CD4-positive, CD25-positive, alpha-beta regulatory T cell (primary cell): ENCODE measurements around the gene CAMTA1. TPM values are rescaled to one million over a fixed set of nuclear protein-coding genes. Genes with fewer than 3 reads are reported as not detected.
"Not testable (repeated sequence)": the region's sequence is repeated elsewhere in the genome, so short reads cannot be mapped to it uniquely, and the experiment has no call there.

Experiments
- ATAC-seq, 2 donors: fragments of 150-1000 bp; cut with Tn5 transposase; one replicate each; pipeline ENCODE4 v1.10.0; 2021; ENCODE audit warnings: low read depth in 2 of 2, moderate number of reproducible peaks in 2 of 2, moderate library complexity in 1 of 2
- DNase-seq, 3 donors: peaks; one replicate each; pipeline versions ENCODE4 v3.0.0 to v3.0.0-alpha.2; 2012 to 2022; ENCODE audit warnings: mixed read lengths in 1 of 3
- H3K27ac ChIP-seq: one replicate; pipeline ENCODE4 v1.7.0; 2013; ENCODE audit warnings: mild to moderate bottlenecking, low read length; ENCODE audit not compliant: insufficient read depth, poor library complexity, severe bottlenecking
- H3K27me3 ChIP-seq: one replicate; pipeline ENCODE4 v1.7.0; 2013; ENCODE audit warnings: low read length; ENCODE audit not compliant: control insufficient read depth, insufficient read depth
- H3K36me3 ChIP-seq: one replicate; pipeline ENCODE4 v1.7.0; 2013; ENCODE audit warnings: mild to moderate bottlenecking, low read length, moderate library complexity; ENCODE audit not compliant: control insufficient read depth, insufficient read depth
- H3K4me1 ChIP-seq: 2 replicates; pipeline ENCODE4 v1.7.0; 2013; ENCODE audit warnings: mild to moderate bottlenecking, low read length; ENCODE audit not compliant: insufficient read depth, control insufficient read depth, poor library complexity, severe bottlenecking
- H3K4me3 ChIP-seq: one replicate; pipeline ENCODE4 v1.7.0; 2013; ENCODE audit warnings: low read depth, mild to moderate bottlenecking, low read length, moderate library complexity
- H3K9me3 ChIP-seq, 2 experiments: 1 replicate in 1 of 2; 2 replicates in 1 of 2; pipeline ENCODE4 v1.7.0; 2013; ENCODE audit warnings: low read length in 2 of 2, mild to moderate bottlenecking in 1 of 2, moderate library complexity in 1 of 2; ENCODE audit not compliant: control insufficient read depth in 2 of 2
- H3K27ac Mint-ChIP-seq, 3 donors: one replicate each; pipeline ENCODE4 v1.8.0; 2020 to 2022; ENCODE audit warnings: mild to moderate bottlenecking in 3 of 3, mixed read lengths in 3 of 3, moderate library complexity in 2 of 3
- H3K27me3 Mint-ChIP-seq: one replicate; pipeline ENCODE4 v1.8.0; 2022; ENCODE audit warnings: mild to moderate bottlenecking, mixed read lengths
- H3K36me3 Mint-ChIP-seq: one replicate; pipeline ENCODE4 v1.8.0; 2020; ENCODE audit warnings: mixed read lengths
- H3K4me1 Mint-ChIP-seq, 4 donors: one replicate each; pipeline ENCODE4 v1.8.0; 2020 to 2022; ENCODE audit warnings: mixed read lengths in 4 of 4, mild to moderate bottlenecking in 1 of 4
- H3K4me3 Mint-ChIP-seq, 4 donors: one replicate each; pipeline ENCODE4 v1.8.0; 2020 to 2022; ENCODE audit warnings: mild to moderate bottlenecking in 4 of 4, mixed read lengths in 4 of 4, moderate library complexity in 3 of 4
- H3K9me3 Mint-ChIP-seq, 7 donors: one replicate each; pipeline ENCODE4 v1.8.0; 2020 to 2022; ENCODE audit warnings: mixed read lengths in 7 of 7, mild to moderate bottlenecking in 3 of 7, moderate library complexity in 2 of 7
- polyA plus RNA-seq, 4 donors: library from polyadenylated mRNA; unstranded; fragments of 300-500 nt; fragmentation: Illumina TruSeq; gene quantifications; one replicate each; pipeline ENCODE4 v1.2.3, GENCODE V29; 2021
- total RNA-seq: library from RNA; stranded (reverse); gene quantifications from one replicate; pipeline ENCODE4 v1.2.3, GENCODE V29; 2022

Gene CAMTA1
- total and polyA plus RNA-seq, 5 donors from 2014 or later = 48.8 to 112 (median 80.0) TPM

DNA sequence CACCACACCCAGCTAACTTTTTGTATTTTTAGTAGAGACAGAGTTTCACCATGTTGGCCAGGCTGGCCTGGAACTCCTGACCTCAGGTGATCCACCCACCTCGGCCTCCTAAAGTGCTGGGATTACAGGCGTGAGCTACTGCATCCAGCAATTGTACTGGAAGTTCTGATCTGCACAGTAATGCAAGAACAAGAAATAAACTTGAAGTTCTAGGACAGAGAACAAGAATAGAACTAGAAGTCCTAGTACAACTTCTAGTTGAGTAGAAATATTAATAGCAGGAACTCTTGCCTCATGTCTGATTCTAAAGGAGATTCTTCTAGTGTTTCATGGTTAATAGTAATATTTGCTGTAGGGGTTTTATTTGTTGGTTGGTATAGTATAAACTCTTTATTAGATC lies 383.3 kb downstream of the CAMTA1 start:
- not testable (repeated sequence) for ATAC-seq, H3K36me3 Mint-ChIP-seq, H3K4me3 ChIP-seq, H3K4me1 Mint-ChIP-seq, DNase-seq, H3K36me3 ChIP-seq, H3K9me3 Mint-ChIP-seq, H3K27ac ChIP-seq, H3K4me1 ChIP-seq, H3K27me3 ChIP-seq, H3K27ac Mint-ChIP-seq, H3K9me3 ChIP-seq, H3K4me3 Mint-ChIP-seq
- H3K27me3 Mint-ChIP-seq = peaks cover 23% of the 10 kb centered on the region

DNA sequence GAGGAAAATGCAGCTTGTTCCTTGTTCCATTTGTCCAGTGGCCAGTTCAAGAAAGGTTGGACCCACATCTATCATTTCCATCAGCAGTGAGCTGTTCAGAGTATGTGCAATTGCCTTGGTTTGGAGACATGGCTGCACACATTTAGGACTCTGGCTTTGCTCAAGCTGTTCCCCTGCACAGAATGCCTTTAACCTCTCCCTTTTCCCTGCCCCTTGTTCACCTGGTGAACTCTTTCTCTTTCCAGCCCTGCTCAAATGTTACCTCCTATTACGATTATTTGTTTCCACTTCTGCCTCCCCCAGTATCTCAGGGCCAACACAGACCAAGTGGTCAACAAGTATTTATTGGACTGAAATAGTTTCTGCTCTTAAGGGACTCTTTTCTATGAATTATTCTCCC lies 385.9 kb downstream of the CAMTA1 start:
- H3K27ac ChIP-seq = no peak overlapping the region

DNA sequence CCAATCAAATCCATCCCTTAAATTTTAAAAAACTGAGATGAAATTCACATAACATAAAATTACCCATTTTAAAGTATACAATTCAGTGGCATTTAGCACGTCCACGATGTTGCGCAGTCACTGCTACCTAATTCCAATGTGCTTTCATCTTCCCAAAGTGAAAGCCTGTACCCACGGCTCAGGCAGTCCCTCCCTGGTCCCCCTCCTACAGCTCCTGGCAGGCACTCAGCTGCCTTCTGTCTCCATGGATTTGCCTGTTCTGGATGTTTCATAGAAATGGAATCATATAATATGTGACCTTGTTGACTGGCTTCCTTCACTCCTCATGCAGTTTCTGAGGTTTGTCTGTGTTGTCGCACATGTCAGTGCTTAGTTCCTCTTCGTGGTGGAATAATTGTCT lies 386.3 kb downstream of the CAMTA1 start:
- ATAC-seq (no peak), DNase-seq (no peak)
- Histone ChIP-seq H3K4me1 (no peaks in the 10 kb centered on the region), H3K9me3 (no peaks in the 10 kb centered on the region), H3K4me3 (no peak overlapping the region), H3K27ac (no peak overlapping the region), H3K36me3 (no peaks in the 10 kb centered on the region), H3K27me3 (peaks cover 2% of the 10 kb centered on the region)
- H3K4me3 Mint-ChIP-seq = no peak overlapping the region
- H3K27ac Mint-ChIP-seq = no peak overlapping the region
- H3K9me3 Mint-ChIP-seq = peaks cover 0 to 3% (median 0%) of the 10 kb centered on the region in 7 donors
- no peaks in the 10 kb centered on the region for H3K4me1 Mint-ChIP-seq
- H3K36me3 Mint-ChIP-seq = no peaks in the 10 kb centered on the region
- peaks cover 16% of the 10 kb centered on the region for H3K27me3 Mint-ChIP-seq

More for the DNA sequence above, 385.9 kb downstream of the CAMTA1 start:
- Histone ChIP-seq H3K27me3 (peaks cover 2% of the 10 kb centered on the region), H3K4me1 (no peaks in the 10 kb centered on the region), H3K4me3 (no peak overlapping the region), H3K9me3 (no peaks in the 10 kb centered on the region), H3K36me3 (no peaks in the 10 kb centered on the region)
- no peak overlapping the region for H3K4me3 Mint-ChIP-seq
- H3K36me3 Mint-ChIP-seq = no peaks in the 10 kb centered on the region
- H3K27ac Mint-ChIP-seq = no peak overlapping the region
- DNase-seq (no peak), ATAC-seq (no peak)
- no peaks in the 10 kb centered on the region for H3K4me1 Mint-ChIP-seq
- H3K9me3 Mint-ChIP-seq = peaks cover 0 to 3% (median 0%) of the 10 kb centered on the region in 7 donors
- peaks cover 16% of the 10 kb centered on the region for H3K27me3 Mint-ChIP-seq

DNA sequence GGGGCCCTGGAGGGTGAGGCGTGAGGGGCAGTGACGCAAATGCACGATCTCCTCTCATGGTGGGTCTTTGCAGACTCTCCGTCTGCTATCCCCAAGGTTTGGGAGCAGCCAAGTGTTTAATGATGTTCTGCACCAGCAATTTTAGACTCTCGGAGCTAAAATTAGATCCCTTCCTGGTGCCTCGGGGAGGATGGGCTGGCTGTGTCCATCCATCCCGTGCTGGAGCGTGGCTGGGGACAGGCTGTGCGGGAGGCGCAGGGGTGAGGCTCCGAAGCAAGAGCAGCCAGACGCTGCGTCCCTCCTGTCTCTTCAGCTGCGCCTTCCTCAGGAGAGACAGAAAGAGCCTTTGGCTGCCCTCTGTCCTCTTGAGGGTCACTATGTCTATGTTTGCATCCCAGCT lies 387.6 kb downstream of the CAMTA1 start:
- no peaks in the 10 kb centered on the region for H3K4me1 Mint-ChIP-seq
- H3K9me3 Mint-ChIP-seq = peaks cover 0 to 3% (median 0%) of the 10 kb centered on the region in 7 donors
- H3K27ac Mint-ChIP-seq = no peak overlapping the region
- no peaks in the 10 kb centered on the region for H3K9me3 ChIP-seq
- peaks cover 16% of the 10 kb centered on the region for H3K27me3 Mint-ChIP-seq
- H3K27me3 ChIP-seq = no peaks in the 10 kb centered on the region
- no peak overlapping the region for H3K4me3 Mint-ChIP-seq
- H3K4me1 ChIP-seq = no peaks in the 10 kb centered on the region
- DNase-seq (no peak), ATAC-seq (no peak)
- H3K36me3 Mint-ChIP-seq = no peaks in the 10 kb centered on the region
- H3K36me3 ChIP-seq = no peaks in the 10 kb centered on the region
- no peak overlapping the region for H3K27ac ChIP-seq
- no peak overlapping the region for H3K4me3 ChIP-seq

DNA sequence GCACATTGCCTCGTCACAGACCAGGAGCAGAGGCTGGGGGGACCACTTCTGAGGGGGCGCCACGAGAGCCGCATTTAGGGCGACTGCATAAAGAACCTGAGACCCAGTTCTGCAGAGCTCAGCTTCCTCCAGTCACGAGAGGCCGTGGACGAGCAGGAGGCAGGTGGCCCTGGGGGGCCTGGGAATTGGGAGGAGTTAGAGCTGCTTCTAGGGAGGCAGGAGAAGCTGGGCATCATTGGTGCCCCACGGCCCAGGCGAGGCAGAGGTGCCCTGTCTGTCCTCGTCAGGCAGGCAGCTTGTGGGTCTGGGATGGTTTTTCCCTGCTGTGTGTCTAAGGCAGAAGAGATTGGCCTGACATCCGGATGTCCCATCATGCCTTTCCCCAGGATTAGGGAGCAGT lies 389.3 kb downstream of the CAMTA1 start:
- no peaks in the 10 kb centered on the region for H3K9me3 ChIP-seq
- no peaks in the 10 kb centered on the region for H3K36me3 Mint-ChIP-seq
- DNase-seq (no peak), ATAC-seq (no peak)
- peaks cover 0 to 4% (median 3%) of the 10 kb centered on the region in 7 donors for H3K9me3 Mint-ChIP-seq
- peaks cover 10% of the 10 kb centered on the region for H3K27me3 Mint-ChIP-seq
- no peak overlapping the region for H3K27ac Mint-ChIP-seq
- no peak overlapping the region for H3K27ac ChIP-seq
- H3K4me3 ChIP-seq = no peak overlapping the region
- H3K4me3 Mint-ChIP-seq = no peak overlapping the region
- no peaks in the 10 kb centered on the region for H3K4me1 Mint-ChIP-seq
- no peaks in the 10 kb centered on the region for H3K27me3 ChIP-seq
- no peaks in the 10 kb centered on the region for H3K4me1 ChIP-seq
- no peaks in the 10 kb centered on the region for H3K36me3 ChIP-seq

DNA sequence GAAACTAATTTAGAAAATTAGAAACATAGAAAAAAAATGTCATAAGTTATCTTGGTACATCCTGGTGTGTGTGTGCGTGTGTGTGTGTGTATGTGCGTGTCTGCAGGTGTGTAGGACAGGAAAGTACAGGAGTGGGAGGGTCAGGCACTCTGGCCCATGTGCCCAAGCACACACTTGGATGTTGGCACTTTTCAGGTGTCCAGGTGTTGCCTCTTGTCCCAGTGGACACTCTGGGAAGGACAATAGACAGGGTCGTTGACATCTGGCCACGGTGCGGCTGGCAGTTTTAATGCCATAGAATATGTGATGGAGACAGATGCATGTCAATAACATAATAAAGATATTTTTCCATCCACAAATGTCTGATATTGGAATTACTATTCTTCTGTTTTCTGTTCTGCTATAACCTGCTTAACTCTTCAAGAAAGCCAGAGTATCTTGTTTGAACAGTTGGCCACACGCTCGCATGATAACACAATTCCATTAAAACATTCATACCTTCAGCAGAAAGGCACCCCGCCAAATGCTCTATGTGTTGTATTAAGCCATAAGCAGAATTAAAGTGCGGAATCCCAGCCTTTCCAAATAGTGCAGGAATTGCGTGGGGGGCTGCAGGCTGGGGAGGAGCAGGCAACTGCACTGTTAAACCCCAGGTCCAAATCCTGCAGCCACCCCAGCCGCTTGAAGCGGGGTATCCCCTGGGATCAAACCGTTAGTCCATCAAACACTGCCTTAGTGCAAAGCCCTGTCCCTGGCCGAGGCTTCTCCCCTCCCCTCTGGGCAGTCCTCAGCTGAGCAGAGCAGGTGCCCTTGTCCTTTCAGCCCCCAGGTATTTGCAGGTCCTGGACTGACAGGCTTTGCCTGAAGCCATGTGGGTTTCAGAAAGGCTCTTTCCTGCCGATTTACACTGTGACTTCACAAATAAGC lies 390.0 kb downstream of the CAMTA1 start:
- no peak overlapping the region for H3K4me3 ChIP-seq
- Mint-ChIP-seq H3K9me3 (peaks cover 0 to 8% (median 3%) of the 10 kb centered on the region in 7 donors), H3K27ac (no peak overlapping the region), H3K36me3 (no peaks in the 10 kb centered on the region), H3K4me1 (no peaks in the 10 kb centered on the region), H3K27me3 (peaks cover 4% of the 10 kb centered on the region), H3K4me3 (no peak overlapping the region)
- DNase-seq (no peak), ATAC-seq (no peak)
- H3K9me3 ChIP-seq = peaks cover 0 to 2% of the 10 kb centered on the region in 2 experiments
- H3K27ac ChIP-seq = no peak overlapping the region
- H3K27me3 ChIP-seq = no peaks in the 10 kb centered on the region
- no peaks in the 10 kb centered on the region for H3K36me3 ChIP-seq
- no peaks in the 10 kb centered on the region for H3K4me1 ChIP-seq

DNA sequence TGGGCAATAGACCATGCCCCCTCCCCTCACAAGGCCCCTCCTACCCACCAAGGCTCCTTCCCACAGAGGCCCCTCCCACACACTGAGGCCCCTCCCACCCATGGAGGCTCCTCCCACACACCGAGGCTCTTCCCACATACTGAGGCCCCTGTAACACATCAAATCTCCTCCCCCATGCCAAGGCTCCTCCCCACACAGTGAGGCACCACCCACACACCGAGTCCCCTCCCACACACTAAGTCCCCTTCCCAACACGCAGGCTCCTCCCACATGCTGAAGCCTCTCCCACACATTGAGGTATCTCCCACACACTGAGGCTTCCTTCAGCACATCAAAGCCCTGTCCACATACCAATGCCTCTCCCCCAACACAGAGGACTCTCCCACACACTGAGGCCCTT lies 391.8 kb downstream of the CAMTA1 start:
- ATAC-seq = no peak
- DNase-seq = no peak

More for the DNA sequence above, 391.8 kb downstream of the CAMTA1 start:
- Histone ChIP-seq H3K4me3 (no peak overlapping the region), H3K4me1 (no peaks in the 10 kb centered on the region), H3K36me3 (no peaks in the 10 kb centered on the region), H3K9me3 (peaks cover 12% of the 10 kb centered on the region in 2 experiments), H3K27ac (no peak overlapping the region), H3K27me3 (no peaks in the 10 kb centered on the region)
- H3K4me1 Mint-ChIP-seq = no peaks in the 10 kb centered on the region
- no peak overlapping the region for H3K27ac Mint-ChIP-seq
- H3K36me3 Mint-ChIP-seq = no peaks in the 10 kb centered on the region
- H3K9me3 Mint-ChIP-seq = peaks cover 0 to 14% (median 5%) of the 10 kb centered on the region in 7 donors
- no peak overlapping the region for H3K4me3 Mint-ChIP-seq
- H3K27me3 Mint-ChIP-seq = no peaks in the 10 kb centered on the region
